HepG2 (cell line): ENCODE data around the gene SHISAL1. TPM values are rescaled to one million over a fixed set of nuclear protein-coding genes. Genes with fewer than 3 reads are reported as not detected.

Source experiments
- ATAC-seq: fragments of 200-7000 bp; cut with Tn5 transposase; 3 replicates; pipeline ENCODE4 v1.9.1; 2020; ENCODE audit warnings: mild to moderate bottlenecking, moderate library complexity
- BruUV-seq: library from RNA; stranded (reverse); fragments of 400-500 nt; replicated peaks from 2 replicates; lab custom pipeline; 2021; lab: Mats Ljungman, UMichigan
- CTCF ChIA-PET: fragments of 300-600 bp; formaldehyde crosslinking; extraction: SDS; loops from one replicate; lab custom pipeline; 2021; ENCODE audit warnings: low total read pairs, inconsistent platforms, low intra/inter-chr PET ratio; lab: Yijun Ruan, JAX
- POLR2A ChIA-PET: fragments of 350-600 bp; sonication (Branson Sonifier 250); formaldehyde crosslinking; loops from one replicate; lab custom pipeline; 2020; ENCODE audit warnings: antibody characterized with exemption, inconsistent platforms; lab: Yijun Ruan, JAX
- DNase-seq: peaks from one replicate; pipeline ENCODE4 v3.0.0-alpha.2; 2015; ENCODE audit warnings: low spot score
- FAIRE-seq: peaks from 3 replicates; lab custom pipeline; 2011; peaks lifted over from hg19 to GRCh38; lab: Jason Lieb, UNC
- H2AFZ ChIP-seq: one replicate; pipeline ENCODE4 v1.6.1; 2011; ENCODE audit warnings: low read length, inconsistent platforms
- H3K27ac ChIP-seq: fragments of 300-600 bp; 3 replicates; pipeline ENCODE4 v1.8.0; 2011; ENCODE audit warnings: mixed run types, mild to moderate bottlenecking, mixed read lengths, low read length, inconsistent platforms; ENCODE audit not compliant: insufficient read depth; ENCODE audit errors: extremely low read length
- H3K27me3 ChIP-seq, 2 experiments: fragments of 200-600 bp in 1 of 2; 2 replicates in 1 of 2; 3 replicates in 1 of 2; pipeline versions ENCODE4 v1.6.0 to v1.8.0; 2011; ENCODE audit warnings: low read length in 2 of 2, mild to moderate bottlenecking in 2 of 2, moderate library complexity in 2 of 2, inconsistent platforms in 1 of 2; ENCODE audit not compliant: insufficient read depth in 2 of 2, control insufficient read depth in 1 of 2
- H3K36me3 ChIP-seq, 2 experiments: fragments of 200-600 bp in 1 of 2; replicated peaks in 1 of 2; 2 replicates in 1 of 2; 3 replicates in 1 of 2; pipeline versions ENCODE4 v1.5.1 to v1.8.0; 2011; ENCODE audit warnings: low read length in 2 of 2, inconsistent platforms in 1 of 2; ENCODE audit not compliant: insufficient read depth in 2 of 2, control insufficient read depth in 1 of 2
- H3K4me1 ChIP-seq: 2 replicates; pipeline ENCODE4 v1.5.1; 2012; ENCODE audit warnings: low read length, inconsistent platforms; ENCODE audit not compliant: insufficient read depth
- H3K4me2 ChIP-seq: 2 replicates; pipeline ENCODE4 v1.6.0; 2011; ENCODE audit warnings: low read depth, low read length, inconsistent platforms
- H3K4me3 ChIP-seq, 3 experiments: fragments of 200-600 bp in 1 of 3; sonication (generic), shearing (Covaris generic) in 1 of 3; replicated peaks in 1 of 3; 2 replicates each; pipeline ENCODE4 v1.5.1; 2011 to 2016; ENCODE audit warnings: low read length in 3 of 3, inconsistent platforms in 2 of 3, low read depth in 2 of 3, mild to moderate bottlenecking in 2 of 3, control low read depth in 1 of 3, mixed read lengths in 1 of 3; ENCODE audit not compliant: insufficient read depth in 1 of 3
- H3K79me2 ChIP-seq: one replicate; pipeline ENCODE4 v1.6.1; 2011; ENCODE audit warnings: low read length, inconsistent platforms; ENCODE audit not compliant: insufficient read depth
- H3K9ac ChIP-seq: 2 replicates; pipeline ENCODE4 v1.6.0; 2011; ENCODE audit warnings: mild to moderate bottlenecking, low read depth, low read length, inconsistent platforms; ENCODE audit not compliant: insufficient read depth
- H3K9me3 ChIP-seq: 2 replicates; pipeline ENCODE4 v1.5.1; 2012; ENCODE audit warnings: mild to moderate bottlenecking, low read length
- H4K20me1 ChIP-seq: 2 replicates; pipeline ENCODE4 v1.6.0; 2011; ENCODE audit warnings: inconsistent platforms, mild to moderate bottlenecking, low read length, moderate library complexity; ENCODE audit not compliant: insufficient read depth
- ATF2 ChIP-seq: sonication (generic); formaldehyde crosslinking; IDR thresholded peaks from 2 replicates; pipeline ENCODE4 v1.4.0; 2020; ENCODE audit warnings: missing genetic modification reagents
- FOXJ3 ChIP-seq: sonication (generic); formaldehyde crosslinking; IDR thresholded peaks from 2 replicates; pipeline ENCODE4 v1.4.0; 2020; ENCODE audit warnings: missing genetic modification reagents, mild to moderate bottlenecking, borderline replicate concordance
- HNF4G ChIP-seq, 2 experiments: sonication (generic) in 1 of 2; formaldehyde crosslinking in 1 of 2; IDR thresholded peaks; 2 replicates each; pipeline versions ENCODE4 v1.4.0 to v1.6.1; 2011 to 2020; ENCODE audit warnings: borderline replicate concordance in 2 of 2, low read depth in 2 of 2, mild to moderate bottlenecking in 2 of 2, low read length in 1 of 2, missing genetic modification reagents in 1 of 2, moderate library complexity in 1 of 2
- HNRNPLL ChIP-seq: fragments of 200-400 bp; formaldehyde crosslinking; IDR thresholded peaks from 2 replicates; pipeline ENCODE4 v1.6.1; 2017; ENCODE audit warnings: mild to moderate bottlenecking, low read depth, low read length; ENCODE audit not compliant: poor library complexity, severe bottlenecking
- JUNB ChIP-seq: sonication (generic); formaldehyde crosslinking; IDR thresholded peaks from 2 replicates; pipeline ENCODE4 v1.8.0; 2022; ENCODE audit warnings: missing genetic modification reagents, mild to moderate bottlenecking, borderline replicate concordance
- KLF9 ChIP-seq: IDR thresholded peaks from 2 replicates; pipeline ENCODE4 v1.6.1; 2016; ENCODE audit warnings: low read depth
- PHF21A ChIP-seq: sonication (generic); formaldehyde crosslinking; IDR thresholded peaks from 2 replicates; pipeline ENCODE4 v1.5.0; 2020; ENCODE audit warnings: mild to moderate bottlenecking, missing genetic modification reagents
- SP2 ChIP-seq: sonication (generic); formaldehyde crosslinking; IDR thresholded peaks from 2 replicates; pipeline ENCODE4 v1.5.1; 2020; ENCODE audit warnings: mild to moderate bottlenecking, missing genetic modification reagents
- TOE1 ChIP-seq: sonication (generic); formaldehyde crosslinking; IDR thresholded peaks from 2 replicates; pipeline ENCODE4 v1.4.0; 2020; ENCODE audit warnings: mild to moderate bottlenecking, missing genetic modification reagents
- ZBTB42 ChIP-seq: sonication (generic); formaldehyde crosslinking; IDR thresholded peaks from 2 replicates; pipeline ENCODE4 v1.5.0; 2020; ENCODE audit warnings: mild to moderate bottlenecking, missing genetic modification reagents
- ZFP91 ChIP-seq: sonication (generic); formaldehyde crosslinking; IDR thresholded peaks from 2 replicates; pipeline ENCODE4 v1.9.0; 2022; ENCODE audit warnings: missing genetic modification reagents, mild to moderate bottlenecking, borderline replicate concordance
- ZNF160 ChIP-seq: sonication (generic); formaldehyde crosslinking; IDR thresholded peaks from 2 replicates; pipeline ENCODE4 v1.8.0; 2022; ENCODE audit warnings: mild to moderate bottlenecking, inconsistent platforms, missing genetic modification reagents
- ZNF33B ChIP-seq: sonication (generic); formaldehyde crosslinking; IDR thresholded peaks from 2 replicates; pipeline ENCODE4 v1.5.1; 2020; ENCODE audit warnings: mild to moderate bottlenecking, missing genetic modification reagents
- ZNF562 ChIP-seq: sonication (generic); formaldehyde crosslinking; IDR thresholded peaks from 2 replicates; pipeline ENCODE4 v1.8.0; 2022; ENCODE audit warnings: missing genetic modification reagents, borderline replicate concordance
- WGBS: methylation state at CpG from one replicate; pipeline ENCODE4 v1.1.6; 2017; ENCODE audit warnings: low lambda C conversion rate; 5-methylcytosine and 5-hydroxymethylcytosine counted together
- in situ Hi-C: cut with HindIII; loops from 2 replicates; pipeline ENCODE4 v1.10.0; 2017; ENCODE audit warnings: low pct_unique_long_range_greater_than_20kb; ENCODE audit not compliant: extremely low pct_ligation_motif_present
- intact Hi-C: fragments of 100-400 bp; cut with micrococcal nuclease; formaldehyde crosslinking; loops from one replicate; pipeline ENCODE4 v1.10.0; 2022; ENCODE audit not compliant: unreplicated experiment
- polyA plus RNA-seq, 8 experiments: library from polyadenylated mRNA; depleted of rRNA in 3 of 8; stranded (reverse) in 7 of 8; unstranded in 1 of 8; fragments of >200 nt; fragmentation: Illumina TruSeq in 4 of 8; extraction: Trizol in 4 of 8; gene quantifications; 2 replicates each; pipeline versions ENCODE4 v1.2.1 to v1.2.3, GENCODE V29; 2011 to 2016; ENCODE audit warnings: low read depth in 4 of 8, missing spikeins in 1 of 8, mixed read lengths in 1 of 8; ENCODE audit not compliant: insufficient read depth in 1 of 8
- total RNA-seq, 5 experiments: library from RNA; depleted of rRNA; stranded (reverse); fragments of >200 nt; fragmentation: Illumina TruSeq; extraction: Trizol; gene quantifications; 2 replicates each; pipeline ENCODE4 v1.2.3, GENCODE V29; 2016; ENCODE audit warnings: low read depth in 1 of 5

The SHISAL1 gene
- total and polyA plus RNA-seq, 2 of the 13 experiments (the other 11 are each of a cell fraction or from before 2014, with no cell fraction given), result not detected

DNA sequence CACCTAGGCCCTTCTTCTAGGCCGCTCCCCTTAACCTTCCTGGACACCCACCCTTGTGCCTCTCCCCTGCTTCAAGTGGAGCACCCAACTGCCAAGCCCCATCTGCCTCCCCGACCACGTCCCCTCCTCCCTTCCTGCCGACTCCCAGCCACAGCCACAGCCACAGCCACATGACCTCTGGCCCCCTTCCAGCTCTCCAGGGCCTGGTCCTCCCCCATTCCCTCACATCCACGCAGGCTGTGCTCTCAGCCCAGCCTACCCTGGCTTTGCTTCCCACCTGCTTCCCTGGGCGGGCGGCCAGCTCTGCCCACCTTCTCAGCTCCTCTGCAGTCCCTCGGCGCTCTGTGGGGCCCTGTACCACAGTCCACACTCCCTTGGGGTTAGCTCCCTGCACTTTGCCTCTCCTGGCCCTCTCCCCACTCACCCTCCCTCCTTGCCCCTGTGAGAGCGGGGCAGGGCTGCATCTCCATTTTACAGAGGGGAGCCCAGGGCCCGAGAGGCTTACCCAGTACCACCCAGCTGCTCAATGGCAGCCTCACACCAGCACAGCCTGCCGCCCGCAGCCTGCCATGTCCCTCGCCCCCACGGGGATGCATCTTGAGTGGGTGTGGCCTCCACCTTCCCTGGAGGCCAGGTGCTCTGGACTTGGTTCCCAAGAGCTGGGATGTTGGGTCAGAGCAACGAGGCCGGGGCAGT, 111.7 kb downstream of the SHISAL1 start (continued):
- no peak for TF ChIP-seq KLF9 (CRISPR knock-in tag)
- TF ChIP-seq PHF21A (CRISPR knock-in tag), result no peak
- TF ChIP-seq ZBTB42 (CRISPR knock-in tag), result no peak
- TF ChIP-seq, all 625 proteins: peak for 0

GRCh38 chr22:44200451-44200850, 112.3 kb downstream of the SHISAL1 start:
- TF ChIP-seq TOE1 (CRISPR knock-in tag) (no peak), SP2 (CRISPR knock-in tag) (no peak), JUNB (CRISPR knock-in tag) (no peak), ZFP91 (CRISPR knock-in tag) (no peak), ZNF160 (CRISPR knock-in tag) (no peak), HNRNPLL (no peak), HNF4G (IDR thresholded peaks at IDR 0.05; ENCODE audit: borderline replicate concordance, low read depth, low read length) (no peak), HNF4G (CRISPR knock-in tag; IDR thresholded peaks at IDR 0.05; ENCODE audit: borderline replicate concordance, low read depth) (no peak), ATF2 (no peak), ZNF33B (CRISPR knock-in tag) (no peak), FOXJ3 (CRISPR knock-in tag) (no peak), ZNF562 (CRISPR knock-in tag) (no peak)
- Histone ChIP-seq H3K9me3 (no peaks in the 10 kb centered on the region), H3K4me1 (no peaks in the 10 kb centered on the region), H3K4me2 (no peak overlapping the region), H3K36me3 (no peaks in the 10 kb centered on the region), H4K20me1 (no peaks in the 10 kb centered on the region), H3K9ac (no peak overlapping the region), H3K79me2 (no peaks in the 10 kb centered on the region), H2AFZ (no peak overlapping the region), H3K27ac (no peak overlapping the region), H3K4me3 (no peak overlapping the region), H3K27me3 (peaks cover 5 to 38% of the 10 kb centered on the region in 2 experiments; a peak in 4 of 5 replicates)
- in situ Hi-C loops, result no loop called here
- WGBS, result no CpG with 5 or more reads among the region's 6 CpGs
- ChIA-PET POLR2A (no interaction called here), CTCF (no interaction called here)
- intact Hi-C loops, result no loop called here
- no peak for ATAC-seq
- no peak for FAIRE-seq
- DNase-seq, result no peak
- no TSS peak for BruUV-seq
